GM21447 (cell line): ENCODE data around the gene ABTB2.
"Not testable (repeated sequence)": the region's sequence is repeated elsewhere in the genome, so short reads cannot be mapped to it uniquely, and the experiment has no call there.

ENCODE experiments used
- ATAC-seq: cut with Tn5 transposase; IDR thresholded peaks from one replicate; pipeline ENCODE4 v1.9.1; 2021; ENCODE audit not compliant: unreplicated experiment

ABTB2 gene

GRCh38 chr11:34266090-34266912 is 91.5 kb downstream of the ABTB2 start:
- ATAC-seq = no peak

- ATAC-seq = no peak
These were observed 93.3 kb downstream of the ABTB2 start for GRCh38 chr11:34264303-34265110.

GRCh38 chr11:34263441-34264091 is 94.2 kb downstream of the ABTB2 start:
- ATAC-seq = no peak

- ATAC-seq = no peak
These were observed 95.2 kb downstream of the ABTB2 start for GRCh38 chr11:34262531-34263081.

- ATAC-seq = no peak
These were observed 96.0 kb downstream of the ABTB2 start for GRCh38 chr11:34261820-34262219.

GRCh38 chr11:34261095-34261494 is 96.7 kb downstream of the ABTB2 start:
- no peak for ATAC-seq

- no peak for ATAC-seq
These were observed 97.7 kb downstream of the ABTB2 start for GRCh38 chr11:34260072-34260575.

- ATAC-seq = no peak
These were observed 98.7 kb downstream of the ABTB2 start for GRCh38 chr11:34259087-34259486.

- no peak for ATAC-seq
These were observed 101.2 kb downstream of the ABTB2 start for GRCh38 chr11:34256626-34257025.

- no peak for ATAC-seq
These were observed 101.7 kb downstream of the ABTB2 start for GRCh38 chr11:34256150-34256549.

GRCh38 chr11:34255101-34255500 is 102.7 kb downstream of the ABTB2 start:
- no peak for ATAC-seq

- ATAC-seq = no peak
These were observed 103.8 kb downstream of the ABTB2 start for GRCh38 chr11:34254011-34254410.

- no peak for ATAC-seq
These were observed 105.2 kb downstream of the ABTB2 start for GRCh38 chr11:34252651-34253050.

- ATAC-seq = no peak
These were observed 105.8 kb downstream of the ABTB2 start for GRCh38 chr11:34252015-34252414.

- no peak for ATAC-seq
These were observed 106.2 kb downstream of the ABTB2 start for GRCh38 chr11:34251589-34251980.

GRCh38 chr11:34250732-34251588 is 106.8 kb downstream of the ABTB2 start:
- ATAC-seq = peak; percentile 85

GRCh38 chr11:34250211-34250610 is 107.6 kb downstream of the ABTB2 start:
- ATAC-seq = no peak

GRCh38 chr11:34249439-34249838 is 108.4 kb downstream of the ABTB2 start:
- no peak for ATAC-seq

GRCh38 chr11:34246511-34246910 is 111.3 kb downstream of the ABTB2 start:
- ATAC-seq = not testable (repeated sequence)

GRCh38 chr11:34245041-34245440 is 112.8 kb downstream of the ABTB2 start:
- no peak for ATAC-seq
